ENCODE data around the gene TCL1A.

The TCL1A gene

DNA sequence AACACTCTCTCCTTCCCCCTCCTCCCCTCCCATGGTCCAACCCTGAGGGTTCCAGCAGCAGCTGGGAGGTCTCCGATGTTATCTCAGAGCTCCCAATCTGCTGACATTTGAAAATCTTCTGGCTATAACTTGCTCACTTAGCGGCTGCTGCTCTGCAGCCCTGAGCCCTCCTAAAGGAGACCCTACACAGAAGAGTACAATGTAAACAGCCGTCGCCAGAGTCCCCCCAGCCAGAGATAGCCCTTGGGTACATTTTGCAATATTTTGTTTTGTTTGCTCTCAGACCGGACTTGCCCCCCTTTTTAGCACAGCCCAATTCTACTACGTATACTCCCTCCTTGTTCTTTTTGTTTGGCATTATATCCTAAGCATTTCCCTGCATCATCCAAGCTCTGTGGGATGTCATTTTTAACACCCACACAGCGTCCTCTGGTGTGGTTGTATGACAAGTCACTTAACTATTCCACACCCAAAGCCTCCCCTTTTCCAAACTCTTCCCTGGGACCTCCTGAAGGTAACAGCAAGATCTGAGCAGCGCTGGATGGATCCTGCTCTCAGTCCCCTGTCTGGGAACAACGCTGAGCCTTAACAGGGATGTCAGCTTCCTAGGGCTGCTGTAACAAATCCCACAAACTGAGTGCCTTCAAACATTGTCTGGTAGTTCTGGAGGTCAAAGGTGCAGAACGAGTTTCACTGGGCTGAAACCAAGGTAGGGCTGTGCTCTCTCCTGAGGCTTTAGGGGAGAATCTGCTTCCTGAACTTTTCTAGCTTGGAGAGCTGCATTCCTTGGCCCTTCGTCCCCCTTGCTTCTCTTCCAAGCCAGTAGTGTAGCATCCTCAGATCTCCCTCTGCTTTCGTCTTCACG lies 53.0 kb downstream of the TCL1A start:
- TF ChIP-seq, protein P1, sequence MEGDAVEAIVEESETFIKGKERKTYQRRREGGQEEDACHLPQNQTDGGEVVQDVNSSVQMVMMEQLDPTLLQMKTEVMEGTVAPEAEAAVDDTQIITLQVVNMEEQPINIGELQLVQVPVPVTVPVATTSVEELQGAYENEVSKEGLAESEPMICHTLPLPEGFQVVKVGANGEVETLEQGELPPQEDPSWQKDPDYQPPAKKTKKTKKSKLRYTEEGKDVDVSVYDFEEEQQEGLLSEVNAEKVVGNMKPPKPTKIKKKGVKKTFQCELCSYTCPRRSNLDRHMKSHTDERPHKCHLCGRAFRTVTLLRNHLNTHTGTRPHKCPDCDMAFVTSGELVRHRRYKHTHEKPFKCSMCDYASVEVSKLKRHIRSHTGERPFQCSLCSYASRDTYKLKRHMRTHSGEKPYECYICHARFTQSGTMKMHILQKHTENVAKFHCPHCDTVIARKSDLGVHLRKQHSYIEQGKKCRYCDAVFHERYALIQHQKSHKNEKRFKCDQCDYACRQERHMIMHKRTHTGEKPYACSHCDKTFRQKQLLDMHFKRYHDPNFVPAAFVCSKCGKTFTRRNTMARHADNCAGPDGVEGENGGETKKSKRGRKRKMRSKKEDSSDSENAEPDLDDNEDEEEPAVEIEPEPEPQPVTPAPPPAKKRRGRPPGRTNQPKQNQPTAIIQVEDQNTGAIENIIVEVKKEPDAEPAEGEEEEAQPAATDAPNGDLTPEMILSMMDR (IDR thresholded peaks at IDR 0.05) = no peak
- DNase-seq (ENCODE audit: low spot score) = no peak
- H3K27ac ChIP-seq = no peak overlapping the region
- H3K4me3 ChIP-seq = no peak overlapping the region

DNA sequence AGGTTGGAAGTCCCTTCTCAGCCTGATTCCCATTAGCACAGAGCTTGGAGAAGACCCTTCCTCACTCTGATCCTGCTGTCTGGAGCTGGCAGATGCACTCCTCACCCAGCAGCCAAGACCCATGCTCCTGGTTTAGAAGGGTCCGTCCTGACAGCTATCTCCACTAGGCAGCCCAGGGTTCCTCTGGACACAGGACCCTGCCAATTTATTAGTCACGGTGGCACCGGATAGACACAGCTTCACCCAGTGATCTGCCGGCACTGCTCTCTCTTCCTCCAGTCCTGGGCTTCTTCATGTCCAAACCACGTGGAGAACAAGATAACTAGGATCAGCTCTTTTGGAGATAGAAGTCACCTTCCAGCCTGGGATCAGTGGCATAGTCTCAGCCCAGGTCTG lies 53.9 kb downstream of the TCL1A start:
- TF ChIP-seq, protein P1 (IDR thresholded peaks at IDR 0.05) = no peak
- no peak overlapping the region for H3K4me3 ChIP-seq
- DNase-seq (ENCODE audit: low spot score) = no peak
- no peak overlapping the region for H3K27ac ChIP-seq
